GM18526 (cell line): ENCODE measurements around the gene DDX27.
A peak's percentile ranks its signal among the peaks of the same experiment; 100 is the strongest.

Source experiments
- POLR2A ChIP-seq: IDR thresholded peaks from 3 replicates; pipeline ENCODE4 v1.6.1; 2011; ENCODE audit not compliant: insufficient read length; ENCODE audit errors: extremely low read depth

DDX27 gene

DNA sequence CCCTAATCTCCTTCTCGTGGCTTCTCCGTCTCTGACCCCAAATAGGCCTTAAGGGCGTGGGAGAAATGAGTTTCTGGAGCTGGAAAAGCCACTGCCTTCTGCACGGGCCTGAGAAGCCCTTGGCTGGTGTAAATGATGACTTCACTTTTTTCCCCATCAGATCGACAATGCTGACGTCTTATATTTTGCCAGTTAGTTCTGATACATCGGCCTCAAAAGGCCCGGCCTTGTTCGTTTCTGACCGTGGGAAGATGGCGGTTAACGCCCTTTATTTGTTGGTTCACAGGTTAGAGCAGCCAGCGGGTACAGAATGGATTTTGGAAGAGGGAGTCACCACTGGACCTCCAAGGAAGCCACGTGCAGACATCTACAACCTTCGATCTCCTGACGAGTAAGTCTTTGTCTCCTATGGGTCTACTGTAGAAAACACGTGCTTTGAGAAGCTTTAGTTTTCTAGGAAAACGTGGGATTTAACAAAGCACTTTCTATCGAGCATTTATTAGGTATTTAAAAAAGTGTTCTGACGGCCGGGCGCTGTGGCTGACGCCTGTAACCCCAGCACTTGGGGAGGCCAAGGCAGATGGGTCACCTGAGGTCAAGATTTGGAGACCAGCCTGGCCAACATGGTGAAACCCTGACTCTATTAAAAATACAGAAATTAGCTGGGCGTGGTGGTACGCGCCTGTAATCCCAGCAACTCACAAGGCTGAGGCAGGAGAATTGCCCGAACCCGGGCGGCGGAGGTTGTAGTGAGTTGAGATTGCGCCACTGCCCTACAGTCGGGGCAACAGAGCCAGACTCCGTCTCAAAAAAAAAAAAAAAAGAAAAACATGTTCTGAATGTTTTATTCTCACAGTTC, 59.8 kb downstream of the DDX27 start:
- no peak for TF ChIP-seq POLR2A

DNA sequence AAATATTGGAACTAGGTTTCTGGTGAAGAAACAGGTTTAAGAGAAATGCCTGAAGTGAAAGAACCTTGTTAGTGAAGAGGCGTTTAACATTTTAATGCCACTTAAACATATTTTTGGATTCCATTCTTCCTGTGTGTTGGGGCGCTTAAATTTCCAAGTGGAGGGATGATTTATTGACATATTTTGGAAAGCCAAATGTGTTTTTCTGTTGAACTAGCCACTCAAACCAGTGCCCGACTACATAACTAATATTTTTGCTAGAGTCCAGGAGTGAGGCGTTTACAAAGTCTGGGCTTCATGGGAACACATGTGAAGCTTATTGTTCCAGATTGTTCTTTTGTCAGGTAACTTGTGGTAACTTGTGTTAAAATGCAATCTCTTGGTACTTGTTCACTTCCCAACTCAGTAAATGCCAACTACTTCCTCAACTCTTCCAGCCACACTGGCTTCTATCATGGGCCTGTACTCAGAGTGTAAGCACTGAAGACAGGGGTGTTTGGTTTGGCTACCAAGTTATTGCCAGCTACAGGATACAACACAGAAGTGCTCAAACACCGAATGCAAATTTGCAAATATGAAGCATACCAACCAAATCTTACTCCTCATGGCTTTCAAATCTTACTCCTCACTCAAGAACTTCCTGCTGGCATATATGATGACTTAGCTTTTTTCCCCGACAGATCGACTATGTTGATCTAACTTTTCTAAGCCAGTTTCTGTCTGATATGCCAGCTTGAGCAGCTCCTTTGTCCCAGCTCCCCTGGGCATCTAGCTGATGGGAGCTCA, 60.7 kb downstream of the DDX27 start:
- peak; percentile 25 for TF ChIP-seq POLR2A

DNA sequence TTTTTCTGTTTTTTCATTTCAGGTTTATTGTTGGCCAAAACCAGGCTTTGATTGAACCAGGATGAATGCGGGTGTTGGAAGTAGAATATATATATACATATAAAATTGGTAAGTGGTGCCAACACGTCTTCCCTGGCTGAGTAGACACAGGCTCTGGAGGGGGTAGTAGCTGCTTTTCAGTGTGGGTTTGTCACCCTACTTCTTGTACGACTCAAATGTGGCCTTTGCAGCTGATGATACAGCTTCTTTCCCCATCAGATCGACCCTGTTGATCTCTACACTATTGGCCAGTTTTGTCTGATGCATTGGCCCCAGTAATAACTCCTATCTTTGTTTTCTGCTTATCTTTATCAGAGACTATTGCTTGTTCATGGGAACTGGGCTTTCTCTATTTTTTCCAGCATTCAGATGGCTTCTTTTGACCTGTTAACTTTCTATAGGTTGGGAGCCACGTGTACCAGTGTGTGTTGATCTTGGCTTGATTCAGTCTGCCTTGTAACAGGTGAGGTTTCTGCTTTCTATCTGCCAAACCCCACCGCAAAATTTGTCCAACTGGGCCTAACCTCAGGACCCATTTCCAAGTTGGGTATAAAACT, 61.3 kb downstream of the DDX27 start:
- TF ChIP-seq POLR2A: no peak

DNA sequence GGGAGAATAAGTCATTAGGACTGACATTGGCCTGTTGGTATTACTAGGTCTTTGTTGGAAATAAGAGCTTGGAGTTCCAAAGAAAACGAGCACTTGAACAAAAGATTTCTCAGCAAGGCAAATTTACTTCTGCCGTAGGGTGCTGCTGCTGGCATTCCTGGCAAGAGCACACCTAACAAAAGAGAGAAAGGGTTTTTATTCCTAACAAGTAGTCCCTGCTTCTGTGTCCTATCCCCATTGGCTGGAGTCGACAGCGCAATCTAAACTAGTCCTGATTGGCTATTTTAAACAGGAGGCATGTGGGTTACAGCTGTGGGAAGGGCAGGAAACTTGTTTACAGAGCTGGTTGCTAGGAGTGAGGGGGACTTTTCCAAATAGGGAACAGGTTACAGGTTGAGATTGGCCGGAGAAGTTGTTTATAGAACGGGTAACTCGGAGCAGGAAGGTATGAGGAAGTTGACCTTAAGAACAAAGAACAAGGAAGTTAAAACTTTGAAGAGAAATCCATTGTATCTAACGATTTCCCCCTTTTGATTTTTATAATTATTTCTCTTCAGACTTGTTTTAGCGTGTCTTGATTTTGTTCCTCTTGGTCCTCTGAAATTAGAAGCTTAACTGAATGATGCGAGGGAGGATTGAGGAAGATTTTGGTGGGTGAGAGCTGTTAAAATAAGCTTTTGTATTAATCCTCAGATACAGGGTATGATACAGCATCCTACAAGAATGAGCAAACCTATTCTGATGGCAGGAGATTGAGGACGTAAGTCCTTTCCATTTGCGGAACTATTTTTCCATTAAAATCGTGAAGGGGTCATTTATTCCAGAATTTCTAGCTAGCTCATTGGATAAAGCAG, 62.1 kb downstream of the DDX27 start:
- no peak for TF ChIP-seq POLR2A

DNA sequence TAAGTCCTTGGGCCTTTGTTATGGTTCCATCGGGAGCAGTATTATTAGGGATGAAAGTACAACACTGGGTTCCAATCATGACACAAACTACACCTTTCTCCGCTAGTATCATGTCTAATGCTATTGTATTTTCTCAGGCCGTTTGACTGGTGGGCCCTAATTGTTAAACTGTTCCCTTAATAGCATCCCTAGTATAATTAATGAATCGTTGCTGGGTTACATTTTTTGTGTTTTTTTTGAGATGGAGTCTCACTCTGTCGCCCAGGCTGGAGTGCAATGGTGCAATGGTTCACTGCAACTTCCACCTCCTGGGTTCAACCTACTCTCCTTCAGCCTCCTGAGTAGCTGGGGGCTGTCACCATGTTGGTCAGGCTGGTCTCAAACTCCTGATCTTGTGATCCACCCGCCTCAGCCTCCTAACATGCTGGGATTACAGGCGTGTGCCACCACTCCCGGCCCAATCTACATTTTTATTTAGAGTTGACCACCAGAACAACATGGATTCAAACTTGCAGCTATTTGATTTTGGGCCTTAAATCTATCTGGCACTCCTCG, 62.8 kb downstream of the DDX27 start:
- TF ChIP-seq POLR2A: peak; percentile 25

DNA sequence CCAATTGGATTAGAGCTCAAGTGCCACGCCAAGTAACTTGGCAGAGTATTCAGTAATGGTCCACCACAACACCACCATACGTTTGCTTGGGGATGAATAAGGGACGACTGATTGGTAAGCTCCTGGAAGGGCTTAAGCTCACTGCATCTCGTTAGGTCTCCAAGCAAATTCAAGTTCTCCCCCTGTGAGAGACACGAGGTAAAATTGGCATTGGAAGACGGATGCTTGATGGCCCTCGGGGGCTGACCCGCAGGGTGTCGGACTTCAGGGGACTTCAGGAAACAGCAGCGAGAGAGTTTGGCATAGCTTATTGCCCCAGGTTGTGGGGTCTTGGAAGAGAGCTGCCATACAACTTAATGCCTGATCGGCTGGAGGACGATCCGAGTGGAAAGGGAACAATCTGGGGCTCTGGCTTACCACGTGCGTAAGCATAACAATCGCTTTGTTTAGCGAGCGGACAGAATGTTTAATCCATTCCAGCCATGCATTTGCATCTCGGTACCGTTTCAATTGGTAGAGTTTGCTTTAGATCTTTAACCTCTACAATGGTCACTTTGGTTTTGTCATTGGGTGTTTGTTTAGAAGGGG, 63.5 kb downstream of the DDX27 start:
- TF ChIP-seq POLR2A: peak; percentile 34

DNA sequence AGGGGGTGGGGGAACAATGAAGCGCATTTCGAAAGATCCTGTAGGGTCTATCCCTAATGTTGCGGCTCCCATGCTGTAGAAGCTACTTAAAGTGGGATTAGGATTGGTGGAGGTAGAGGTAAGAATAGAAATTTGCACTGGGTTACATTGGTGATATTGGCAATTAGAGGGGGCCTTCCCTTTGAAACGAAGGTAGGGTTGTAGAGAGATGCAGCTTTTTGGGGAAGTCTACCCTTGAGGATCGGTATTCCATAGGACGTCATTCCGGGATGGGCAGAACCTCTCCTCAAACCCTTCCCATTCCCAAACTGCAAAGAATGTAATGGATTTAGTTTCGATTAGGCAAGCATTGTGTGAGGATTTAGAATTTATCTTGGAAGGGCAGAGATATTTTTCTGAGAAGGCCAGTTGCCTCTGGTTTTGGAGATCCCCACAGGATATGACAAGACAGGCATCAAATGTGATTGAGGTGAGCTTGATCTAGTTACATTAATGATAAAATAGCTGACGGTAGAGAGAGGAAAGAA, 64.0 kb downstream of the DDX27 start:
- TF ChIP-seq POLR2A: no peak

DNA sequence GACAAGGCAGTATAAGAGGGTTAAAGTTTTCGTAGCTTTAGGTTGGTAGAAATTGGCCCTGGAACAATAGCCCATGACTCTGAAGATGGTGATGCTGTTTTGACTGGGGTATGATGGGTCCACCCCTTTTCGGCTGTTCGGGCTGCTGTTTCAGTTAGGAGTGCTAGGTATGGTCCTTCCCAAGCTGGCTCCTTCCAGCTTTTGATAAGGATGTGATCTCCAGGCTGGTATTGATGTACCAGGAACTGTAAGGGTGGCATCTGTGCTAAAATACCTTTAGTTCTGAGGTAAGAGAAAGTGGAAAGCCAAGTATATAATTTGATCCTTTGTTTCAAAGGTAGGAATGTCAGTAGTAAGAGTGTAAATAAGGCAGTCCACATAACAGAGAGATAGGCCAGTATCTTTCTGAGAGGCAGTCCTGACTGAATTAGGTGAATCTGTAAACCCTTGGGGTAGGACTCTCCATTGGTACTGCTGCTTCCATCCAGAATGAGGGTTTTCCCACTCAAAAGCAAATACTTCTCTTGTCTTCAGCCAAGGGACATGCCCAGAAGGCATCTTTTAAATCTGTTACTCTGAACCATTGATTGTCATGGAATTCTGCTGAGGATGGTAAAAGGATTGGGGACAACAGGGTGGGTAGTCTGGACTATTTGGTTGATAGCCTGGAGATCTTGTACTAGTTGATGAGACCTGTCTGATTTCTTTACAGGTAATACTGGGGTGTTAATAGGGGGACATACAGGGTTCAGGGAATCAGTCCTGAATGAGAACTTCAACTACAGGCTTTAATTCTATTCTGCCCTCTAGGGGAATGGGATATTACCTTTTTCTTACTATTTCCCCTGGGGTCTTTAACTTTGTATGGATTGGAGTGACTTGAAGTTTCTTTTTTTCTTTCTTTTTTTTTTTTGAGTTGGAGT, 64.7 kb downstream of the DDX27 start:
- no peak for TF ChIP-seq POLR2A

DNA sequence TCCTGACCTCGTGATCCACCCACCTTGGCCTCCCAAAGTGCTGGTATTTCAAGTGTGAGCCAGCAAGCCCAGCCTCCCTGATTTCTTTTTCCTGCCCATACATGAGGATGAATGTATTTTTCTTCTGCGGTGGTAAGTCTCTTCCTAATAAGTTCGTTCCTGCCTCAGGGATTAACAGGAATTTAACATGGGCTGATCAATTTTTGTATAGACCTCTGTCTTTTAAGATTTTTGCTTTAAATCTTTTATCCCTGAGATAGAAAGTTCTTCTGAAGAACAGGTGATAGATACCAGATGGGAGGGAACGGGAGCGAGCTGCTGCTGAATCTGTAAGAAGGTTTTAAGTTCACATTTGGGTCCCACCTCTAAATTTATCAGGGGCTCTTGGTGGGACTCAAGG, 65.6 kb downstream of the DDX27 start:
- no peak for TF ChIP-seq POLR2A

DNA sequence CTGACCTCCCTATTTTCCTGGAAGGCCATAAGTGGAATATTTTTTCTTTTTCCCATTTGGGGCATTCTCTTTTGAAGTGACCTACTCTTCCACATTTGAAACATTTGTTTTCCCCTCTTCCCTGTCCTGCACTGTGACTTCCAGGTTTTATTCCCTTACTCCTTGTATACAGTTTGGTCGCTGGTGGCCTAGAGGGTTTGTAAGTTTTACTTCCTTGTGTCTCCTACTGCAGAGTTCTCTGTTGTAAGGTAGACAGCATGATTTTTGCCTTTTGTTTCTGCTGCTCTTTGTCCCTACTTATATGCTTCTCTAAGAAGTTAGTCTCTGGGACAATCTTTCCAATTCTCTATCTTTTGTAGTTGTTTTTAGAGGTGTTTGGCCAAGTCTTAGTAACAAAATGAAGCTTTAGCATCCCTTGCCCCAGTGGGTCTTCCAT, 66.0 kb downstream of the DDX27 start:
- no peak for TF ChIP-seq POLR2A

DNA sequence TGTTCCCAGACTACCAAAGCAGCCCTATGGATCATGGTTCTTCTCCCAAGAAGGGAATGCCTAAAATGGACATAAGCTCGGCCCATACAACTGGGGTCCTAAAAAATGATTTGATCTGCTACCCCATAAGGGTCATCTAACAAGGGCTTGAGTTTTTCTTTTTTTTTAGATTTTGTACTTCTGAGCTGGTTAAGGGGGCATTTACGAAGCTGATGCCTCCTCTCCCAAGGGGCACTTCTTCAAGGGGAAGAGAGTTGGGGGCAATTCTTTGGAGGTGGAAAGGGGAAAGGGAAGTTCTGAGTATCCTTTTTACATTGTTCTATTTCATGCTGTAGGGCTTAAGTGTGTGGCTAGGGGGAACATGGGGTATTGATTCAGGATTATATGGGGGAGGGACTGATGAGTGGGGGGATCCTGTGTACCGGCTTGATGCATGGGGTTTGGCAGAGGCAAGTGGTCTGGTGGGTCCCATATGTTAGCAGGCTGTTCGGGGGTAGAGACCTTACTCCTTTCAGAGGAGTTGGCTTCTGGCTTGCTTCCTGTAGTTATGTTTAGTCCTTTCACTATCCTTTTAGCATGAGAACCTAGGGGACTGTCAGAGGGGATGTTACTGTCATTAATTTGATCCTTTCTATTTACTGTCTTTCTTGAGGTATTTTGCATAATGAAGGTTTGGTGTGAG, 66.7 kb downstream of the DDX27 start:
- TF ChIP-seq POLR2A: no peak
